ENCODE measurements around the gene IL10RB.

- TF ChIP-seq CTCF (IDR thresholded peaks at IDR 0.05; ENCODE audit: low read depth, low read length) (no peak), EZH2phosphoT487 (IDR thresholded peaks at IDR 0.05; ENCODE audit: low read depth) (no peak)
Measured at GRCh38 chr21:33228455-33228854, 37.7 kb upstream of the IL10RB start.

Data from OCI-LY3 (cell line).